Thoracic aorta (tissue), 2 donors: ENCODE results near the gene CNST. TPM values are rescaled to one million over a fixed set of nuclear protein-coding genes. Genes with fewer than 3 reads are reported as not detected.

Experiments used
- ATAC-seq: fragments of 150-250 bp; one replicate; pipeline ENCODE4 v1.8.0; 2017; ENCODE audit warnings: low read depth; ENCODE audit not compliant: insufficient number of reproducible peaks, low FRiP score
- DNase-seq: peaks from one replicate; pipeline ENCODE4 v3.0.0-alpha.2; 2020; ENCODE audit warnings: low spot score
- H3K27ac ChIP-seq, 2 donors: fragments of 200-600 bp; sonication (generic); 1 replicate in 1 of 2; 2 replicates in 1 of 2; pipeline ENCODE4 v1.5.1; 2016; ENCODE audit warnings: mild to moderate bottlenecking in 2 of 2, moderate library complexity in 2 of 2
- H3K27me3 ChIP-seq: fragments of 200-600 bp; sonication (generic); replicated peaks from 2 replicates; pipeline ENCODE4 v1.6.0; 2016; ENCODE audit warnings: mild to moderate bottlenecking; ENCODE audit not compliant: insufficient read depth
- H3K36me3 ChIP-seq: fragments of 200-600 bp; sonication (generic); one replicate; pipeline ENCODE4 v1.5.1; 2016
- H3K4me1 ChIP-seq, 2 donors: fragments of 200-600 bp; sonication (generic); 1 replicate in 1 of 2; 2 replicates in 1 of 2; pipeline versions ENCODE4 v1.5.1 to v1.6.0; 2016; ENCODE audit warnings: low read depth in 2 of 2, mild to moderate bottlenecking in 1 of 2; ENCODE audit not compliant: control insufficient read depth in 1 of 2
- H3K4me3 ChIP-seq: fragments of 200-600 bp; sonication (generic); 2 replicates; pipeline ENCODE4 v1.5.1; 2016; ENCODE audit warnings: mild to moderate bottlenecking
- H3K9me3 ChIP-seq: fragments of 200-600 bp; sonication (generic); 2 replicates; pipeline ENCODE4 v1.5.1; 2016
- total RNA-seq, 2 donors: library from RNA; depleted of rRNA; stranded (reverse); fragments of >200 nt; gene quantifications; one replicate each; pipeline versions ENCODE4 v1.1.0 to v1.2.3, GENCODE V29; 2016
- TF ChIP-seq, protein P1 (sequence below): fragments of 200-600 bp; sonication (generic); IDR thresholded peaks from one replicate; pipeline ENCODE4 v1.5.1; 2019; ENCODE audit warnings: antibody characterized with exemption

CNST gene
- total RNA-seq, 2 donors from 2014 or later, result 20.7 to 29.3 TPM

- TF ChIP-seq, protein P1, sequence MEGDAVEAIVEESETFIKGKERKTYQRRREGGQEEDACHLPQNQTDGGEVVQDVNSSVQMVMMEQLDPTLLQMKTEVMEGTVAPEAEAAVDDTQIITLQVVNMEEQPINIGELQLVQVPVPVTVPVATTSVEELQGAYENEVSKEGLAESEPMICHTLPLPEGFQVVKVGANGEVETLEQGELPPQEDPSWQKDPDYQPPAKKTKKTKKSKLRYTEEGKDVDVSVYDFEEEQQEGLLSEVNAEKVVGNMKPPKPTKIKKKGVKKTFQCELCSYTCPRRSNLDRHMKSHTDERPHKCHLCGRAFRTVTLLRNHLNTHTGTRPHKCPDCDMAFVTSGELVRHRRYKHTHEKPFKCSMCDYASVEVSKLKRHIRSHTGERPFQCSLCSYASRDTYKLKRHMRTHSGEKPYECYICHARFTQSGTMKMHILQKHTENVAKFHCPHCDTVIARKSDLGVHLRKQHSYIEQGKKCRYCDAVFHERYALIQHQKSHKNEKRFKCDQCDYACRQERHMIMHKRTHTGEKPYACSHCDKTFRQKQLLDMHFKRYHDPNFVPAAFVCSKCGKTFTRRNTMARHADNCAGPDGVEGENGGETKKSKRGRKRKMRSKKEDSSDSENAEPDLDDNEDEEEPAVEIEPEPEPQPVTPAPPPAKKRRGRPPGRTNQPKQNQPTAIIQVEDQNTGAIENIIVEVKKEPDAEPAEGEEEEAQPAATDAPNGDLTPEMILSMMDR, result no peak
Observed at GRCh38 chr1:246532519-246532918, 33.7 kb upstream of the CNST start.

GRCh38 chr1:246533371-246533905 lies 32.8 kb upstream of the CNST start:
- no peak for ATAC-seq
- Histone ChIP-seq H3K4me1 (no peaks in the 10 kb centered on the region), H3K27ac (no peak overlapping the region), H3K4me3 (no peak overlapping the region), H3K27me3 (no peaks in the 10 kb centered on the region), H3K9me3 (peaks cover 9% of the 10 kb centered on the region), H3K36me3 (no peaks in the 10 kb centered on the region)
- TF ChIP-seq, protein P1, result no peak
- no peak for DNase-seq

More at GRCh38 chr1:246532519-246532918, 33.7 kb upstream of the CNST start:
- no peak for DNase-seq
- Histone ChIP-seq H3K36me3 (no peaks in the 10 kb centered on the region), H3K4me3 (no peak overlapping the region), H3K27ac (no peak overlapping the region), H3K27me3 (no peaks in the 10 kb centered on the region), H3K9me3 (peaks cover 9% of the 10 kb centered on the region), H3K4me1 (no peaks in the 10 kb centered on the region)
- ATAC-seq, result no peak

DNA sequence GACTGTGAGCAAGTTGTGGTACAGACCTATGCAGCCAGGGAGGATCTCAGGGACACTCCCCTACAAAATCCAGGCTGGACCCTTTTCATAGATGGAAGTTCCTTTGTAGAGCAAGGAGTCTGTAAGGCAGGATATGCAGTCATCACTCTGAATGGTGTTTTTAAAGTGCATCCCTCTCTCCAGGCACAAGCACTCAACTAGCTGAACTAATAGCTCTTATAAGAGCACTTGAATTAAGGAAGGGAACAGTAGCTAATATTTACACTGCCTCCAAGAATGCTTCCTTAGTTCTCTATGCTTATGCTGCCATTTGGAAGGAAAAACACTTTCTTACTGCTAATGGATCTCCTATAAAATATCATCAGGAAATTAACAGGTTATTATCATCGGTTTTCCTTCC lies 32.1 kb upstream of the CNST start:
- no peak for ATAC-seq
- TF ChIP-seq, protein P1, result no peak
- Histone ChIP-seq H3K4me1 (no peaks in the 10 kb centered on the region), H3K36me3 (no peaks in the 10 kb centered on the region), H3K9me3 (peaks cover 9% of the 10 kb centered on the region), H3K27ac (no peak overlapping the region), H3K4me3 (no peak overlapping the region), H3K27me3 (no peaks in the 10 kb centered on the region)
- DNase-seq, result no peak

- Histone ChIP-seq H3K4me3 (no peak overlapping the region), H3K36me3 (no peaks in the 10 kb centered on the region), H3K27me3 (no peaks in the 10 kb centered on the region), H3K9me3 (no peaks in the 10 kb centered on the region), H3K4me1 (no peaks in the 10 kb centered on the region), H3K27ac (no peak overlapping the region)
- DNase-seq, result no peak
- TF ChIP-seq, protein P1, result no peak
- ATAC-seq, result no peak
Observed at GRCh38 chr1:246537441-246537840, 28.8 kb upstream of the CNST start.

DNA sequence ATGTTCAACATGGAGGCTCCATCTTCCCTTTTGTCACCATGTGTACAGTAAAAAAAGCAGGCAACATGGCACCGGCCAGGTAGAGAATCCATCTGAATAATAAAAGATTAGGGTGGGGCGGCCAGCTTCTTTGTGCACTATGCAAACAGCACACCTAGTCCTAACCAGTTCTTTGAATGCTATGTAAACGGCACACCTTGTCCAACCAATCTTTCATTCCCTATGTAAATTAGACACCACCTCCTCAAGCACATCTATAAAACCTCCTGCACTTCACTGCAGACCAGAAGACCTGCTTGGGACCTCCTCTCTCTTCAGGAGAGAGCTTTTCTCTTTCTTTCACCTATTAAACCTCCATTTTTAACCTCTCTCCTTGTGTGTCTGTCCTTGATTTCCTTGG lies 28.4 kb upstream of the CNST start:
- Histone ChIP-seq H3K4me3 (no peak overlapping the region), H3K27ac (no peak overlapping the region), H3K4me1 (no peaks in the 10 kb centered on the region), H3K27me3 (no peaks in the 10 kb centered on the region), H3K36me3 (no peaks in the 10 kb centered on the region), H3K9me3 (no peaks in the 10 kb centered on the region)
- TF ChIP-seq, protein P1, result no peak
- no peak for DNase-seq
- no peak for ATAC-seq
